GM12874 (cell line): ENCODE results near the gene PTPRE.

Source experiments
- CTCF ChIP-seq: IDR thresholded peaks from 2 replicates; pipeline ENCODE4 v1.5.1; 2011; ENCODE audit warnings: low read depth, mild to moderate bottlenecking, control low read depth, low read length, moderate library complexity; ENCODE audit not compliant: insufficient read depth

PTPRE gene

DNA sequence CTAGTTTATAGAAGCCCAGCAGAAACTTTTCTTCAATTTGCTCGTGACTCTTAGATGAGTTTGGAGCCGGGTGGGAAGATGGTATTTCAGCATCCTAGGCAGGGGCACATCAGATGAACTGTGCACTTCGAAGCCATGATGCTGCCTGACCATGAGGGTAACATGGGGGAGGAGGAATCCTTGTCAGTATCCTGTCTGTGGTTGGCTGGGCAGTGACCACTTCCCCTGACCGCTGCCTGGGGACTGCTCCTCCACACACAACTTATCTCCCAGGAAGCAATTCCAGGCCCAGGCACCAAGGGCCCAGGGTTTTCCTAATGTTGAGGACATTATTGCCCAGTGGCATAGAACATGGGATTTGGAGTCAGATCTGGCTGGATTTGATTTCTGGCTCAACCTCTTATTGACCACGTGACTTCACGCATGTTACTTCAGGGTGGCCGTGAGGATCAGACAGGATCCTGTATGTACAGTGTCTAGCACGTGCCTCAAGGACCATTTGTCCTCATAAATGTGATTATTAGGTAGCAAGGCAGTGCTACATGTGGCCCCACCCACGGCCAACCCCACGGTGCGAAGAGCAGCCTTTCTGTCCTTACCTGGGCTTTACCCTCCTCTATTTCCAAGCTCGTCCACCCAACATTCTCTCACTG, 65.2 kb downstream of the PTPRE start:
- TF ChIP-seq CTCF = no peak

DNA sequence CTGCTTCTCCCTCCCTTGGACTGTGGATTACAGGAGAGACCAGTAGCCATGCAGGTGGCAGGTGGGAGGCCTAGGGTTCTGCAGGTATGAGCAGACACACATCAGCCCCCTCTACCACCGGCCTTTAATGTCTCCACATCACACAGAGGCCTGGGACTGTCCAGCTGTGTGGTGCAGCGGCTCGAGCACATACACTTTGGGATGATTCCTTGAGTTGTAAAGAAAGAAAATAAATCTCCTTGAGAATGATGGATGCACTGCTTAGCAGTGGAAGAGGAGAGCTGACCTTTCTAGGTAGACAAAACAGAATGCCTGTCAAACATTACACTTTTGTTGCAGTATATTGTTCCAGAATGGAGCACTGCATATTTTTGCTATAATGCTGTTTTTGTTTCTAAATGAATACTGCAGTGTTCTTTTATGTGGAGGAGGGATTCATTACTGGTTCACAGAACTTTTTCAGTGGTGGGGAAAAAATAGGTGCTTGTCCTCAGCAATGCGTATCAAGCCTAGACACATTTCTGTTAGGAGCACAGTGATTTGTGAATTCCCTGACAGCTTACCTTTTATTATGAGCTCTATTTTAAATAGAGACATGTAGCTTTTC, 66.0 kb downstream of the PTPRE start:
- TF ChIP-seq CTCF = no peak

- TF ChIP-seq CTCF = no peak
Measured at GRCh38 chr10:127973791-127974311, 66.9 kb downstream of the PTPRE start.

DNA sequence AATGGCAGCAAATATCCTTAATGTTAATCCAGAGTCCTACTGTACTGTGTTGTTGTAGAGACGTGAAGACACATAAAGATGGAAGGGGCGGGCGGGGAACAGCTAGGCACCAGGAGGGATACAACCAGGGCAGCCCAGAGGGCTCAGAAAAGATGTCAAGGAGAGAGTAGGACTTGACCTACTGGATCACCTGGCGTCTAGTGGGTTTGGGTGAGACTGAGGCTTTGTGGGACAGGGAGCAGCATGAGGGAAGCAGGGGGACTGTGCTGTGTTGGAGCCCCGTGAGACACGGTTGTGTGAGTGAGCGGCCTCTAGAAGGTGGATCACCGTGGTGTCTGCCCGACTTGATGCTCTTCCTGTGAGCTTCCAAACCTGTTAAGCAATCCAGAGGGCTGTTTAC, 68.0 kb downstream of the PTPRE start:
- TF ChIP-seq CTCF = no peak

DNA sequence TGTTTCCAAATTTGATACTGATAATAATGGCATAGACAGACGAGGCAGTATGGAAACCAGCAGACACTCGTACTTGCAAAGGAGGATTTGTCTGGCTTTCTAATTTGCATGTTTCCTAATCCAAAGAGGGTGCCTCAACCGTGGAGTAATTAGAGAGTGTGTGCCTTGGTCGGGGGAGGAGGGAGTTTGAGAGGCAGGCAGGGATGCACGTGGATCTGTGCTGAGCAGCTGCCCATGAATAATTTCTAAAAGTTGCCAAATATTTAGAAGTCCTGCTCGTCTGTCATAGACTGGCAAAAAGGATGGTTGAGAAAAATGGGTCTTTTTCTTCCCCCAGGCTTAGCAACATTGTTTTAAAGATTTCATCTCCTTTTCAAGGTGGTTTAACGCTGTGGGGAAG, 69.4 kb downstream of the PTPRE start:
- no peak for TF ChIP-seq CTCF

DNA sequence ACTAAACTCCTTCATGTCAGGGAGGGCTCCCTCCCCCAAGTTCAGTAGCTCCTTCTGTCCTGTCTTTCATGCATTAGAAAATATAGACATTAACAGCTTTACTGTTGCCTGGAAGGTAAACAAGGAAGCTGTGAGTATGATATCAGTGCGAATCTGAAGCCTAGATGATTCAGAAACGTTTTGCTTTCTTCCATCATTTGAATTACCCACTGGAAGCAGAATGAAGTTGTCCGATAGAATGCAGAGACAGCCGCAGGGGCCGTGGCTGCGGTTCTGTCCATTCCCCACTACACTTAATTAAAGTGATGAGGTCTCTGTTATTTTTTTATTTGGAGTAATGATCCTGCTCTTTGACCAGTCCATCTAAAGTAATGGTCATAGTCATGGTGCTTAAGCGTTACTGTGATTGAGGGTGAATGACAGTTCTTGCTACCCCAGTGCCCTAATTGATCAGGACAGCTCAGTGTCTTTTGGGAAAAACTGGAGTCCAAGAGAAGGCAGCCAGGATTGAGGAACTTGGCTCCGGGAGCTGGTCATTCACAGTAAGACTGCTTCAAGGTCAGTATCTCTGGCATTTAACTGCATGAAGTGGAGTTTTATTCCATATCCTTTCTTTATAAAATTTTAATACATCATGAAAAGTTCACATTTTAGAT, 69.9 kb downstream of the PTPRE start:
- TF ChIP-seq CTCF = no peak

DNA sequence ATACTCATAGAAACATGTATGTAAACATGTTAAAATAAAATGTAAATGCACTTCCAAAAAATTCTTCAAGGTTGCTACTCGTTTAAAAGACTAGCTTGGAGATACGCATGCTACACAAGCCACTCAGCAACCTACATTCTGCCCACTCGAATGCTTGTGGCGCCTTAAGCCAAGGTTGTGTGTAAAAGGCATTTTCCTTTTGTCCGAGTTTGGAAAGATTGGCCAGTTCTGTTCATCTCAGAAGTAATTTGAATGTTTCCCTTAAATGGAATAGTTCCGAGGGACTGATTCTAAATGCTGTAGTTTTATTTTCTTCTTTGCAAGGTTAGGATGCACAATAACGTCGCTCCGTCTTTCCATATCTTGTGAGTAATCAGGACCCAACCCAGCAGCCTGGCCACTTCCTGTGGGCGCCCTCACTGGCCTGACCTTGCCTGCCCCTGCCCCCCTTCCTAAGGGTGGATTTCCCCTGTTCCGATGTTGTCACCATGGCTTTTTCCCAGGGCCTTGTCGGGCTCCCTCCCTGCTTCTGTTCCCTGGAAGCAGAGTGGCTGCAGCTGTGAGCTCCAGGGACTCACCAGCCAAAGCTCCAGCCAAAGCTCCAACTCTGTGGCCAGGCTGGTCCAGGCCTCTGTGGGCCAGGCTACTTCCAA, 70.6 kb downstream of the PTPRE start:
- TF ChIP-seq CTCF = no peak
